K562 (cell line): ENCODE data around the gene KLC1. TPM values are rescaled to one million over a fixed set of nuclear protein-coding genes. Genes with fewer than 3 reads are reported as not detected.

Experiments
- CXXC5 ChIP-seq: fragments of 250-450 bp; sonication (Bioruptor Pico); IDR thresholded peaks from 2 replicates; pipeline ENCODE4 v1.8.0; 2022; ENCODE audit warnings: inconsistent platforms, mild to moderate bottlenecking, moderate library complexity
- MAFG ChIP-seq: fragments of 450-650 bp; conservative IDR thresholded peaks from 2 replicates; pipeline ENCODE4 v1.6.1; 2016; ENCODE audit warnings: missing genetic modification characterization, missing compliant biosample characterization
- MXI1 ChIP-seq: IDR thresholded peaks from 2 replicates; pipeline ENCODE4 v1.6.1; 2011; ENCODE audit warnings: low read depth, mild to moderate bottlenecking, improper control_type of control experiment, low read length
- MYBL2 ChIP-seq, 2 experiments: fragments of 450-650 bp in 1 of 2; sonication (generic) in 1 of 2; formaldehyde crosslinking in 1 of 2; IDR thresholded peaks; 2 replicates each; pipeline versions ENCODE4 v1.6.1 to v1.8.1; 2017 to 2022; ENCODE audit warnings: borderline replicate concordance in 1 of 2, inconsistent platforms in 1 of 2, low read depth in 1 of 2, mild to moderate bottlenecking in 1 of 2, missing genetic modification reagents in 1 of 2, moderate library complexity in 1 of 2
- MYC ChIP-seq, 2 experiments: fragments of 250-450 bp in 1 of 2; sonication (Bioruptor Pico) in 1 of 2; IDR thresholded peaks; 2 replicates each; pipeline versions ENCODE4 v1.5.1 to v1.6.1; 2012 to 2021; ENCODE audit warnings: low read depth in 2 of 2, borderline replicate concordance in 1 of 2, improper control_type of control experiment in 1 of 2, low read length in 1 of 2, mild to moderate bottlenecking in 1 of 2, moderate library complexity in 1 of 2
- NFXL1 ChIP-seq: fragments of 450-650 bp; formaldehyde crosslinking; IDR thresholded peaks from 2 replicates; pipeline ENCODE4 v1.4.0; 2021; ENCODE audit warnings: mild to moderate bottlenecking
- NR0B1 ChIP-seq: fragments of 450-650 bp; IDR thresholded peaks from one replicate; pipeline ENCODE4 v1.6.1; 2018; ENCODE audit warnings: mild to moderate bottlenecking, moderate library complexity; ENCODE audit not compliant: partially characterized antibody
- PBX2 ChIP-seq, 2 experiments: IDR thresholded peaks in 1 of 2; conservative IDR thresholded peaks in 1 of 2; 2 replicates each; pipeline ENCODE4 v1.6.1; 2016; ENCODE audit warnings: low read depth in 2 of 2, mild to moderate bottlenecking in 1 of 2, missing compliant biosample characterization in 1 of 2, missing genetic modification characterization in 1 of 2, moderate library complexity in 1 of 2
- PHTF2 ChIP-seq: fragments of 250-450 bp; sonication (Bioruptor Pico); IDR thresholded peaks from 2 replicates; pipeline ENCODE4 v1.5.0; 2021; ENCODE audit warnings: mild to moderate bottlenecking
- RREB1 ChIP-seq: fragments of 250-450 bp; sonication (Bioruptor Pico); IDR thresholded peaks from 2 replicates; pipeline ENCODE4 v1.4.0; 2020
- ZNF134 ChIP-seq: fragments of 250-450 bp; sonication (Bioruptor Pico); conservative IDR thresholded peaks from 2 replicates; pipeline ENCODE4 v1.4.0; 2020
- ZNF146 ChIP-seq: IDR thresholded peaks from one replicate; pipeline ENCODE4 v1.6.1; 2018; ENCODE audit warnings: missing compliant biosample characterization; ENCODE audit not compliant: unreplicated experiment
- ZNF197 ChIP-seq: fragments of 200-800 bp; sonication (Bioruptor generic); IDR thresholded peaks from 2 replicates; pipeline ENCODE4 v1.6.1; 2016; ENCODE audit warnings: low read depth, missing genetic modification characterization, missing compliant biosample characterization
- ZNF41 ChIP-seq: fragments of 250-450 bp; sonication (Bioruptor Pico); conservative IDR thresholded peaks from 2 replicates; pipeline ENCODE4 v1.4.0; 2020; ENCODE audit warnings: mild to moderate bottlenecking
- ZNF76 ChIP-seq: fragments of 250-450 bp; sonication (Bioruptor Pico); IDR thresholded peaks from 2 replicates; pipeline ENCODE4 v1.4.0; 2020; ENCODE audit warnings: mild to moderate bottlenecking, moderate library complexity, borderline replicate concordance
- polyA plus RNA-seq, 8 experiments: library from polyadenylated mRNA; depleted of rRNA in 4 of 8; stranded (reverse) in 5 of 8; unstranded in 3 of 8; fragments of >200 nt; fragmentation: Nextera tagmentation in 2 of 8; fragmentation: Illumina TruSeq in 1 of 8; extraction: Ambion mirVana in 2 of 8; extraction: Trizol in 1 of 8; gene quantifications; 2 replicates each; pipeline versions ENCODE4 v1.2.1 to v1.2.3, GENCODE V29; 2011 to 2014; ENCODE audit warnings: inconsistent platforms in 1 of 8, missing spikeins in 1 of 8
- total RNA-seq, 7 experiments: library from RNA; depleted of rRNA in 6 of 7; stranded (reverse); fragments of >200 nt in 6 of 7; fragmentation: Illumina TruSeq in 2 of 7; extraction: Trizol in 2 of 7; gene quantifications; 2 replicates each; pipeline versions ENCODE4 v1.2.1 to v1.2.3, GENCODE V29; 2011 to 2021; ENCODE audit warnings: low replicate concordance in 1 of 7

Gene KLC1
- total and polyA plus RNA-seq, 9 of the 15 experiments (the other 6 are each of a cell fraction or from before 2014, with no cell fraction given), result 4.9 to 134 (median 54.8) TPM

- TF ChIP-seq CXXC5 (CRISPR knock-in tag) (0 out of 2 replicates have a peak, but pooled peaks have one; percentile 16), MXI1 (peak; percentile 71), ZNF197 (CRISPR knock-in tag) (no peak), ZNF146 (CRISPR knock-in tag) (no peak), ZNF76 (CRISPR knock-in tag) (no peak), NFXL1 (CRISPR knock-in tag) (no peak), NR0B1 (no peak), ZNF41 (CRISPR knock-in tag) (no peak), MYBL2 (IDR thresholded peaks at IDR 0.05; ENCODE audit: low read depth) (no peak), MYBL2 (CRISPR knock-in tag; IDR thresholded peaks at IDR 0.05; ENCODE audit: borderline replicate concordance) (no peak), MYC (IDR thresholded peaks at IDR 0.05; ENCODE audit: low read depth, low read length) (peak; percentile 67; the same call in 1 of the 2 replicates), MYC (CRISPR knock-in tag; IDR thresholded peaks at IDR 0.05; ENCODE audit: borderline replicate concordance, low read depth) (no peak), RREB1 (CRISPR knock-in tag) (no peak), PHTF2 (no peak), MAFG (tag) (no peak), ZNF134 (CRISPR knock-in tag) (no peak), PBX2 (CRISPR knock-in tag; IDR thresholded peaks at IDR 0.05; ENCODE audit: low read depth) (no peak), PBX2 (tag; conservative IDR thresholded peaks at IDR 0.05; ENCODE audit: low read depth) (peak; percentile 64)
These were observed 101.6 kb downstream of the KLC1 start (continued) for GRCh38 chr14:103730490-103731035.
